ENCODE data around the gene PKN3.

Gene PKN3

GRCh38 chr9:128718475-128718874 lies 16.2 kb downstream of the PKN3 start:
- no peak for DNase-seq

DNA sequence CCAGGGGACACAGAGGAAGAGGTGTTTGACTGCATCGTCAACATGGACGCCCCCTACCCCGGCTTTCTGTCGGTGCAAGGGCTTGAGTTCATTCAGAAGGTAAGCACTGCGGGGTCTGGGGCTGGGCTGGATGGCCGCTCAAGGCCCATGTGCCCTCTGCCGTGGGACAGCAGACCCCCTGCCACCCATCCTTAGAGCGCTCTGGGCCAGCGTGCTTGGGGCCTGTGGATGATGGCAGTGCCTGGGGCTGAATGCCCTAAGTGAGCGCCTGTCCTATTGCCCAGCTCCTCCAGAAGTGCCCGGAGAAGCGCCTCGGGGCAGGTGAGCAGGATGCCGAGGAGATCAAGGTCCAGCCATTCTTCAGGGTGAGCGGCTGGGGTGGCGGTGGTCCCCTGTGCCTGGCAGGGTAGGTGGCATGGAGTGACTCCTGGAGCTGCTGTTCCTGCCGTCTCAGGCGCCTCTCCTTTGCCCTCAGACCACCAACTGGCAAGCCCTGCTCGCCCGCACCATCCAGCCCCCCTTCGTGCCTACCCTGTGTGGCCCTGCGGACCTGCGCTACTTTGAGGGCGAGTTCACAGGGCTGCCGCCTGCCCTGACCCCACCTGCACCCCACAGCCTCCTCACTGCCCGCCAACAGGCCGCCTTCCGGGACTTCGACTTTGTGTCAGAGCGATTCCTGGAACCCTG lies 17.8 kb downstream of the PKN3 start:
- DNase-seq = no peak

GRCh38 chr9:128720841-128721486 lies 18.7 kb downstream of the PKN3 start:
- no peak for DNase-seq

- DNase-seq = no peak
Observed at GRCh38 chr9:128721487-128722010, 19.2 kb downstream of the PKN3 start.

DNA sequence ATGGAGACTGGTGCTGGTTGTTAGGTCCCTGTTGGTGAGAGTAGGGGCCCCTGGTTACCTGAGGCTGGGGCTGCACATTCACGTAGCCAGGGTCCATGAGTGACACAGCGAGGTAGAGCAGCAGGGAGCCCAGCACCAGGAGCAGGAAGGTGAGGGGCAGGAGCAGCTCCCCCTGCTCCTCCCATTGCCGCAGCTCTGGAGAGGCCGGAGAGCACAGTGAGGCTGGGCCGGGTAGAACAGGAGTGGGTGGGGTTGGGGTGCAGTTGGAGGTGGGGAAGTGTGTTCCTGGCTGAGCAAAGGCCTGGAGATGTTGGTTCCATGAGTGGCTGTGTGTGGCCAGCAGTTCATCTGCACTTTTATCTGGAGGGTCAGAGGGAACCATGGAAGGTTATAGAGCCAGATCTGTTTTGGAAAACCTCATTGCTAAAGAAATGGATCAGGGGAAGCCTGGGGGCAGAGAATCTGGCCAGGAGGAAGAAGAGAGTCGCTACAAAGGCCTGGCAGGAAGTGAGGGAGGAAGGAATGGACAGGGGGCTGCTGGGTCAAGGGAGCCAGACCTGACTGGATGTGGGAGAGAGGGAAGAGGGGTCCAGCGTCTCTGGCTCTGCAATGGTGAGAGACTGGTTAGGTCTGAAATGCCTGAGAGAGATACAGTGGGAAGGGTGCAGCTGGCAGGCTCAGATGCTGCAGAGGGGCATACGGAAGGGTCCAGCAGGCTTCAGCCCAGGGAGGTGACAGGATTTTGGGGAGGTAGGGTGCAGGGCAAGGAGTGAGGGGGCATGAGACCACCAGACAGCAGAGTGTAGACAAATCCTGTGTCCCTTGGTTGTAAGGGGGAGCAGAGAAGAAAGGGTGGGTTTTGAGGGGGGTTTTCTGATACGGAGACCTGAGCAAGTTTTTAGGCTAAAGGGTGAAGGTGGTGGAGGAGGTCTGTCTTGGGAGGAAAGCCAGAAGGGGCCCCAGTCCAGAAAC lies 20.4 kb downstream of the PKN3 start:
- DNase-seq = no peak

DNA sequence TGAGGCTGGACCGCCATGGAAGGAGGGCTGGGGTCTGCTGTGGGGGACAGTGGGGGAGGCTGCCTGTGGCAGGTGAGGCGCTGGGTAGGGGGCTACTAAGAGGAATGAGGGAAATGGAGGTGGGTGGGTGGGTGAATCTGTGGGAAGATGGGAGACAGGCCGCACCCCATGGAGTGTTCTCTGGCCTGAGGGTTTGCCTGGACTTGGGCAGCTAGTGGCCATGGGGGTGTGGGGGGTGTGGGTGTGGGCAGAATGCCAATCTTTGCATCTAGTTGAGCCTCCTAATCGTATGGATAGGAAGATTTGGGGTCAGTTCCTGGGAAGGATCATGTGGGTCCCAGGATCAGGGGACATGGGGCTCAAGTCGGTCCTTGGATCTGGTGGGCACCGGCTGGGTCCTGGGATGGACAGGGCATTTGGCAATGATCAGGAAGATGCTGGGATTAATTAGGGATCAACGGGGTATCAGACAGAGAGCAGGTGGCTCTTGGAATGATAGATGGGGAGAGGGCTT lies 21.1 kb downstream of the PKN3 start:
- DNase-seq = no peak

- DNase-seq = peak; percentile 93
Observed at GRCh38 chr9:128723866-128724743, 21.8 kb downstream of the PKN3 start, which contains the start of gene ZDHHC12. TSS of gene ZDHHC12 (minus strand) at chr9:128724127. CDS start at chr9:128724093, 34 bp downstream.

- no peak for DNase-seq
Observed at GRCh38 chr9:128724744-128725211, 22.5 kb downstream of the PKN3 start.

DNA sequence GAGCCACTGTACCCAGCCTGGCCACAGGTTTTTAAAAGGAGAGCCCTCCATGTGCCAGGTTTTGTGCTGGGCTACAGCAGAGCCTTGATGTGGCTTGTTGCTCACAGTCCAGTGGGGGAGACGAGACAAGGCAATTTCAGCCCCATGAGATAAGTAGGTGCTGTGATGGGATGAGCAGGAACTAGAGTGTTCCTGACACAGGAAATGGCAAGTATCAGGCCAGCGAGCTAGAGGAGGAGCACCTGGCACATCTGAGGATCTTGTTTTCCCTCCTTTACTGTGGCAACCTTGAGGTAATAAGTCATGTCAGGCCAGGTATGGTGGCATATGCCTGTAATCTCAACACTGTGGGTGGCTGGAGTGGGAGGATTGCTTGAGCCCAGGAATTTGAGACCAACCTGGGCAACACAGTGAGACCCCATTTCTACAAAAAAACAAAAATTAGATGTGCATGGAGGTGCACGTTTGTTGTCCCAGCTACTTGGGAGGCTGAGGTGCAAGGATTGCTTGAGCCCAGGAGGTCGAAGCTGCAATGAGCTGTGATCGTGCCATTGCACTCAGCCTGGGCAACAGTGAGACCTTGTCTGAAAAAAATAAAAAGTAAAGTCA lies 25.4 kb downstream of the PKN3 start:
- no peak for DNase-seq

DNA sequence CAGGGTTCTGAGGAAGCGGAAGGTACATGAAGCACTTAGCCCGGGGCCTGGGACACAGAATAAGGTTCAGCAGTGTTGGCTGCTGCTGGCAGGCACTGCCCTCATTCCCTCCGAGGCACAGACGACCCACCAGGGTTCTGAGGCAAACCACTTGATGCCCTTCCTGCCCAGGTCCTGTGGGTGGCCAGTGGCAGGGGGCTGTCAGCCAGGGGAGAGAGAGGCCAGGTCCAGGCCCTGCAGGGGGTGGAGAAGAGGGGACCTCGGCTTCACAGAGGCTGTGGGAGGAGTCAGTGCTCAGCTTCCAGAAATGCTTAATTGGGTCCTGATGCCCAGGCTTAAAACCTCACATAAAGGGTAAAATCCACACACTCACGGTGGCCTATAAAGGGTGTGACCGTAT lies 26.0 kb downstream of the PKN3 start:
- no peak for DNase-seq

- no peak for DNase-seq
Observed at GRCh38 chr9:128729302-128729701, 27.0 kb downstream of the PKN3 start.

GRCh38 chr9:128729766-128730517 lies 27.6 kb downstream of the PKN3 start:
- no peak for DNase-seq

DNA sequence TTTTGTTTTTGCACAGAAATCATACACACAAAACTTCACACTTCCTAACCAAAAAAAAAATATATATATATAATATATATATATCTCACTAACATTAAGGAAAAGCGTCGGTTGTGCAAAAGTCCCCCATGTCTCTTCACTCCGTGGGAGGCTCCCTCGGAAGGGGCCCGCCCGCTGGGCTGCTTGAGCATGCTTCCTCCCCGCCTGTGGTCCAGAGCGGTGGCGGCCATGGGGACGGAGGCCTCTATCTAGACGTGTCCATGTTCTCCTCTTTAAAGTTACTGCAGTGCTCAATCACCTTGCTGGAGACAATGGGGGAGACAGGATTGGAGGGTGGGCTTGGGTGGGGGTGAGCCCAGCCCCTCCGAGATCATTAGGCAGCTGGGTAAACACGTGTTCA lies 28.8 kb downstream of the PKN3 start:
- no peak for DNase-seq

DNA sequence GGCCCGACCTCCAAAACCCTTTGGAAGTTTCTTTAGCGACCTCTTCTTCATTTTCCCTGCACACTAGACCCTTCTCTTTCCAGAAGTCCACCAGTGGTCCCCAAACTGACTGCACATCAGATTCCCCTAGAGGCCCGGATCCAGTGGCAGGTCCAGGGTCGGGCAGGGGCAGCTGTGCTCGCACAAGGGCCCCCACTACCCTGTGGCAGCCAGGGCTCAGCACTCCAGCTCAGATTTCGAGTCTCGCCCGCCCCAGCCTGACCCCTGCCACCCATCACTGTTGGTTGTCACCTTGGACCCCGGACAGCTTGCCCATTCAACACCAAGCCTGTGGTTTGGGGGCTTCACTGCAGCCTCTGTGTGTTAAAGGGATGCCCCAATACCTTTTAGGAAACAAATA lies 29.4 kb downstream of the PKN3 start:
- no peak for DNase-seq

- no peak for DNase-seq
Observed at GRCh38 chr9:128732576-128732975, 30.3 kb downstream of the PKN3 start.

GRCh38 chr9:128733256-128733655 lies 31.0 kb downstream of the PKN3 start:
- peak; percentile 56 for DNase-seq

GRCh38 chr9:128735373-128735772 lies 33.1 kb downstream of the PKN3 start:
- no peak for DNase-seq

DNA sequence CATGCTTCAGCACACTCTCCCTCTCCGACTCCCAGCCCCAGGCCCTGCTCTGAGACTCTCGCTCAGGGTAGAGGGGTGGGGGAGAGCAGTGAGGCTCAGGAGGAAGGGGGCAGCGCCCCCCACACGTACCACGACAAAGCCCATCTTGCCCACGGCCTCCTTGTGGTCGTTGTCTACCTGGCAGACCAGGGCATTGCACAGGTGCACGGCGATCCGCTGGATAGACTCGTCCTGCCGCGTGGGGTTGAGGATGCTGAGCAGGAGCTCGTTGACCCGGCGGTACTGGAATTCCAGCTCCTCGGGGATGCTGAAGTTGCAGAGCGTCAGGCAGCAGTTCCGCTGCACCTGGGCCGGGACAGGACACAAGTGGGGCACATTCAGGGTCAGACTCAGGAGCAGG lies 40.1 kb downstream of the PKN3 start:
- no peak for DNase-seq

DNA sequence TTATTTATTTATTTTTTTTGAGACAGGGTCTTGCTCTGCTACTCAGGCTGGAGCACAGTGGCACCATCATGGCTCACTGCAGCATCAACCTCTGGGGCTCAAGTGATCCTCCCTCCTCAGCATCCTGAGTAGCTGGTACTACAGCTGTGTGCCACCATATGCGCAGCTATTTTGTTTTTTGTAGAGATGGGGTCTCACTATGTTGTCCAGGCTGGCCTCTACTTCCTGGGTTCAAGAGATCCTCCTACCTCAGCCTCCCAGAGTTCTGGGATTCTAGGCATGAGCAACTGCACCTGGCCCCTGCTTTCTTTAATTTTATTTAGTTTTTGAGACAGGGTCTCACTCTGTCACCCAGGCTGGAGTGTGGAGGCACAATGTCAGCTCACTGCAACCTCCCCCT lies 41.1 kb downstream of the PKN3 start:
- DNase-seq = no peak

- DNase-seq = no peak
Observed at GRCh38 chr9:128747241-128747640, 44.9 kb downstream of the PKN3 start.

Data from NCI-H2081 treated with DMSO at 0.1 percent for 48 hours (cell line).